KMS-11 (cell line): ENCODE measurements around the gene SLC22A16.

Experiments
- H2AFZ ChIP-seq: fragments of 200-600 bp; sonication (generic); 2 replicates; pipeline ENCODE4 v1.6.1; 2016; ENCODE audit warnings: antibody characterized with exemption, mixed run types, low read depth
- H3K27ac ChIP-seq: fragments of 200-600 bp; sonication (generic); 2 replicates; pipeline ENCODE4 v1.6.1; 2016; ENCODE audit warnings: mild to moderate bottlenecking, mixed run types
- H3K27me3 ChIP-seq: fragments of 200-600 bp; sonication (generic); 2 replicates; pipeline ENCODE4 v1.6.1; 2017; ENCODE audit warnings: mild to moderate bottlenecking, low read depth, mixed run types, moderate library complexity; ENCODE audit not compliant: insufficient read depth
- H3K36me3 ChIP-seq: fragments of 200-600 bp; sonication (generic); 2 replicates; pipeline ENCODE4 v1.6.1; 2017; ENCODE audit warnings: mild to moderate bottlenecking, mixed run types; ENCODE audit not compliant: insufficient read depth
- H3K4me1 ChIP-seq: fragments of 200-600 bp; sonication (generic); 2 replicates; pipeline ENCODE4 v1.6.1; 2016; ENCODE audit warnings: mild to moderate bottlenecking, low read depth, mixed run types; ENCODE audit not compliant: poor library complexity, severe bottlenecking
- H3K4me2 ChIP-seq: fragments of 200-600 bp; sonication (generic); 2 replicates; pipeline ENCODE4 v1.7.0; 2016; ENCODE audit warnings: mild to moderate bottlenecking, mixed run types
- H3K4me3 ChIP-seq: fragments of 200-600 bp; sonication (generic); IDR thresholded peaks from 2 replicates; pipeline ENCODE4 v1.6.1; 2017; ENCODE audit warnings: low read depth, low read length, mixed read lengths; ENCODE audit not compliant: insufficient read depth
- H3K79me2 ChIP-seq: fragments of 200-600 bp; sonication (generic); 2 replicates; pipeline ENCODE4 v1.6.1; 2016; ENCODE audit warnings: low read depth, mixed run types; ENCODE audit not compliant: insufficient read depth
- H3K9ac ChIP-seq: fragments of 200-600 bp; sonication (generic); 2 replicates; pipeline ENCODE4 v1.6.1; 2016; ENCODE audit warnings: mild to moderate bottlenecking, mixed run types
- H4K20me1 ChIP-seq: fragments of 200-600 bp; sonication (generic); 2 replicates; pipeline ENCODE4 v1.6.1; 2016; ENCODE audit warnings: mild to moderate bottlenecking, mixed run types; ENCODE audit not compliant: insufficient read depth
- TF ChIP-seq, protein P1 (sequence below): fragments of 200-600 bp; sonication (generic); conservative IDR thresholded peaks from 2 replicates; pipeline ENCODE4 v1.6.1; 2017; ENCODE audit warnings: low read depth, mild to moderate bottlenecking, antibody characterized with exemption, low read length, moderate library complexity, mixed read lengths

SLC22A16 gene

DNA sequence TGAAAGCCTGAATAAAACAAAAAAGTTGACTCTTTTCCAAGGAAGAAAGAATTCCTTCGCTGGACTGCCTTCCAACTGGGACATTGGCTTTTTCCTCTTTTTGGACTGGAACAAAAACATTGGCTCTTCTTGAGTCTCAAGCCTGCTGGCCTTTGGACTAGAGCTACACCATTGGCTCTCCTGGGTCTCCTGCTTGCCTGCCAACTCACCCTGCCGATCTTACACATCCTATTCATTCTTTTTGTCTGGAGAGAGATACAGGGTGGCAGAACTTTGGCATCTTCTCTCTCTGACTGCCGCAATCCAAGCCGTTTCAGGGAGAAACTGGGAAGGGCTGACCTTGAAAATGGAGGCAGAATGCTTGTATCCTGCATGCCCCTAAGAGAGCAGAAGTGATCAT is 81.2 kb downstream of the SLC22A16 start:
- TF ChIP-seq, protein P1, sequence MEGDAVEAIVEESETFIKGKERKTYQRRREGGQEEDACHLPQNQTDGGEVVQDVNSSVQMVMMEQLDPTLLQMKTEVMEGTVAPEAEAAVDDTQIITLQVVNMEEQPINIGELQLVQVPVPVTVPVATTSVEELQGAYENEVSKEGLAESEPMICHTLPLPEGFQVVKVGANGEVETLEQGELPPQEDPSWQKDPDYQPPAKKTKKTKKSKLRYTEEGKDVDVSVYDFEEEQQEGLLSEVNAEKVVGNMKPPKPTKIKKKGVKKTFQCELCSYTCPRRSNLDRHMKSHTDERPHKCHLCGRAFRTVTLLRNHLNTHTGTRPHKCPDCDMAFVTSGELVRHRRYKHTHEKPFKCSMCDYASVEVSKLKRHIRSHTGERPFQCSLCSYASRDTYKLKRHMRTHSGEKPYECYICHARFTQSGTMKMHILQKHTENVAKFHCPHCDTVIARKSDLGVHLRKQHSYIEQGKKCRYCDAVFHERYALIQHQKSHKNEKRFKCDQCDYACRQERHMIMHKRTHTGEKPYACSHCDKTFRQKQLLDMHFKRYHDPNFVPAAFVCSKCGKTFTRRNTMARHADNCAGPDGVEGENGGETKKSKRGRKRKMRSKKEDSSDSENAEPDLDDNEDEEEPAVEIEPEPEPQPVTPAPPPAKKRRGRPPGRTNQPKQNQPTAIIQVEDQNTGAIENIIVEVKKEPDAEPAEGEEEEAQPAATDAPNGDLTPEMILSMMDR = no peak
- H3K4me2 ChIP-seq = no peak overlapping the region
- no peak overlapping the region for H2AFZ ChIP-seq
- no peaks in the 10 kb centered on the region for H4K20me1 ChIP-seq
- H3K27ac ChIP-seq = no peak overlapping the region
- H3K4me3 ChIP-seq = no peak overlapping the region
- no peaks in the 10 kb centered on the region for H3K27me3 ChIP-seq
- no peaks in the 10 kb centered on the region for H3K79me2 ChIP-seq
- H3K4me1 ChIP-seq = peaks cover 6% of the 10 kb centered on the region
- no peaks in the 10 kb centered on the region for H3K36me3 ChIP-seq
- H3K9ac ChIP-seq = no peak overlapping the region

DNA sequence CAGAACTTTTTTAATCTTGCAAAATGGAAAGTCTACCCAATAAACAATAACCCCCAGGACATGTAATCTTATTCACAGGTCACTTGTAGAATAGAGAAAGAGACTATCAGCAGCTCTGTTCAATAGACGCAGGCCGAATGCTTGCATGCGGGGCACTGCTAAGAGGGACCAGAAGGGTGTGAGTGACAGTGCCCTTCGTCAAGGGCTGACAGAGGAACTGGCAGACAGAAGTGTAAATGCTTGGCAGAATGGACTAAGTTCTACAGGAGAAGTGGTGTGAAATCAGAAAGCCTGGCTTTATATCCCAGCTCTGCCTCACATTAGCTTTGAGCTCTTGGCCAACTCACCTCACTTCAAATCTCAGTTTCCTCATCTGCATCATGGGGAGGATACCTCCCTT is 82.0 kb downstream of the SLC22A16 start:
- Histone ChIP-seq H2AFZ (no peak overlapping the region), H3K4me2 (no peak overlapping the region), H3K4me3 (no peak overlapping the region), H3K27ac (no peak overlapping the region), H3K4me1 (peaks cover 13% of the 10 kb centered on the region), H3K9ac (no peak overlapping the region), H4K20me1 (no peaks in the 10 kb centered on the region), H3K36me3 (no peaks in the 10 kb centered on the region), H3K79me2 (no peaks in the 10 kb centered on the region), H3K27me3 (no peaks in the 10 kb centered on the region)
- TF ChIP-seq, protein P1 = no peak

DNA sequence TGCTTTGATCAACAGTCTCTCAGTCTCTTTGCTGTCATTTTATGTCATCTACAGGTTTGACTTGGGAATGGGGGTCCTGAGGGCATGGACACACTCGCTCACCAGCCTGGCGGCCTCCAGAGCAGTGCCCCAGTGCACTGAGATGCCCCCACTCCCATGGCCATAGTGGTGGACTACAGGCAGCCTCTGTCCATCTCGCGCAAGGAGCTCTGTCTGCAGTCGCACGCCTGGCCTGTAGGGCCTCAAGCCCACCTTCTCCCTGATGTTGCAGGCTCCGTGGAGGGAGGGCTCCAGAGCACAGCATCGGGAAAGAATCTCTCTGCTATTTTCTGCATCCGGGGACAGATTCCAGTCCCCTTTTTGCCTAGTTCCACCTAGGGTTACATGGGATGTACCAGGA is 83.7 kb downstream of the SLC22A16 start:
- Histone ChIP-seq H3K27ac (no peak overlapping the region), H2AFZ (no peak overlapping the region), H4K20me1 (no peaks in the 10 kb centered on the region), H3K4me1 (peaks cover 13% of the 10 kb centered on the region), H3K4me3 (no peak overlapping the region), H3K27me3 (no peaks in the 10 kb centered on the region), H3K36me3 (no peaks in the 10 kb centered on the region), H3K79me2 (no peaks in the 10 kb centered on the region), H3K4me2 (no peak overlapping the region), H3K9ac (no peak overlapping the region)
- TF ChIP-seq, protein P1 = no peak

DNA sequence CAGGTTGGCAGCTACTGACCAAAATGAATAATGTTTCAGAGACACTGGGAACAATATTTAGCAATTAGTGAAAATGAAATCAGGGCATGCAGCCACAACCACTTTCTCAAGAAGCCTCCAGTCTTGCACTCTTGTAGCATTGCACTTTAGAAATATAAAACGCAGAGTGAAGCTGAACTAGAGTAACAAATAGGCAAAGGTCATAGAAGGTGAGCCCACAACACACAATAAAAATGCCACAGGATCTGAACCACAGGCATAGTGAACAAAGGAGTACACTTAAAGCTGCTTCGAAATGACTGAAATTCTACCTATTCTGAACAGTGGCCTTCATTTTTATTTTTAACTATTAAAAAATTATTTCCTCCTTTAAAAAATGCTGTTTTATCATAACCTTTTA is 86.0 kb downstream of the SLC22A16 start:
- H3K4me3 ChIP-seq = no peak overlapping the region
- H3K9ac ChIP-seq = no peak overlapping the region
- TF ChIP-seq, protein P1 = no peak
- H4K20me1 ChIP-seq = no peaks in the 10 kb centered on the region
- H3K27me3 ChIP-seq = no peaks in the 10 kb centered on the region
- H2AFZ ChIP-seq = no peak overlapping the region
- no peak overlapping the region for H3K4me2 ChIP-seq
- H3K4me1 ChIP-seq = peaks cover 13% of the 10 kb centered on the region
- H3K36me3 ChIP-seq = no peaks in the 10 kb centered on the region
- H3K79me2 ChIP-seq = no peaks in the 10 kb centered on the region
- H3K27ac ChIP-seq = no peak overlapping the region
